GM18861 (cell line): ENCODE measurements around the gene CASZ1.

Source experiments
- ATAC-seq: cut with Tn5 transposase; IDR thresholded peaks from one replicate; pipeline ENCODE4 v1.9.1; 2021; ENCODE audit not compliant: unreplicated experiment

Gene CASZ1

GRCh38 chr1:10734375-10734774, 62.1 kb downstream of the CASZ1 start:
- no peak for ATAC-seq

- no peak for ATAC-seq
Observed at GRCh38 chr1:10733474-10734366, 62.7 kb downstream of the CASZ1 start.

GRCh38 chr1:10730985-10731384, 65.5 kb downstream of the CASZ1 start:
- ATAC-seq: no peak

- ATAC-seq: no peak
Observed at GRCh38 chr1:10728595-10729410, 67.6 kb downstream of the CASZ1 start.

DNA sequence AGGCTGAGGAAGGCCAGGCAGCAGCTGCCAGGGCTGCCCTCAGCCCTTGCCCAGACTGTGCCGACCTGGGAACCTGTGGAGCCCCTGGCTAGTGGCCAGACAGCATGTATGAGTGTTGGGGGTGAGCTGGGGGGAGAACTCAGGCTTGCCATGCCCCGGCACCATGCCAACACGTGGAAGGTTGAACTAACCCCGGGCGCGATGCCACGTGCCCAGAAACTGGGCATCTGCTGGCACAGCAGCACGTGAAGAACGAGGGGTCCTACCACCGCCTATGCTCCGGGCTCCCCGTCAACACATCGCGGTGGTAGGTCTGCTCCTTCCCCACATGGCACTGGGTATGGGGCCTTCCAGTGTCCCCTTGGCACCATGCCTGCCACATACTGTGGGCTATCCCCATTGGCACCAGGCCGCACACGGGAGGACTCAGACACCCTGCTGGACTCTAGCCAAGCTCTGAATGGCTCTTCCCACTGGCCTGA, 68.7 kb downstream of the CASZ1 start:
- ATAC-seq: no peak

DNA sequence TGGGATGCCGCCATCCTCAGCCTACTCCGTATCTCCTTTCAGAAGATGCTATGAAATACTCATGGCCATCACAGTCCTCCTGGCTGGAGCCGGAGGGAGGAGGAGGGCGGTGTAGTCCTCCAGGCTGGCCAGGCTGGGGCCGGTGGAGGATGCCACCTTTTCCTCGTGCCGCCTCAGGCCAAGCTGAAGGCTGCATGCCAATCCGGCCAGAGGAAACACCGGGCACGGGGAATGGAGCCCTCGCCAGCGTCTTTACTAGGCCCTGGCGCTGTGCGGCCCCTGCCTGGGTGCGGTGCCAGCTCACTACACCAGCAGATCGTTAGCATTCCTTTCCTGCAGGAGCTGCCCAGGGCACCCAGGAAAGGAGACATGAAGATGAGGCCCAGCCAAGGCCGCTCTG, 70.1 kb downstream of the CASZ1 start:
- no peak for ATAC-seq

- ATAC-seq: no peak
Observed at GRCh38 chr1:10724948-10725847, 71.2 kb downstream of the CASZ1 start.

GRCh38 chr1:10724511-10724910, 71.9 kb downstream of the CASZ1 start:
- ATAC-seq: no peak

DNA sequence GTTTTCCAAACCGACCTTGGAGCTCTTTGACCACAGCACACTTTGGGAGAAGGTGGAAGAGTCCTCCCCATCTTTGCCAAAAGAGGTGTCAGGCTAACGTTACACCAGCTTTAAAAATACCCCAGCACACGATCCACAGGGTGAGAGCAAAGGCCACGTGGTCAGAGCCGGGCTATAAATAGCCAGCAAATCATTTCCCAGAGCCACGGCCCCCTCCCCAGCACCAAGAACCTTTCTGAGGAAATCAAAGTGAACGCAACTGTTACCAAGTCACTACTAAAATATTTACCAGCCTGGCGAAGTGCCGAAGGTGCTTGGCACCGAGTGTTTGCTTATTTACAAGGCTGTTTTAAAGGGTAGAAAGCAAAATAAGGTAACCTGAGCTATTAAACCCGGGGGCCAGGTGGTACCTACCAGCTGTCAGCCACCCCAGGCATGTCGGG, 72.4 kb downstream of the CASZ1 start:
- ATAC-seq: no peak

DNA sequence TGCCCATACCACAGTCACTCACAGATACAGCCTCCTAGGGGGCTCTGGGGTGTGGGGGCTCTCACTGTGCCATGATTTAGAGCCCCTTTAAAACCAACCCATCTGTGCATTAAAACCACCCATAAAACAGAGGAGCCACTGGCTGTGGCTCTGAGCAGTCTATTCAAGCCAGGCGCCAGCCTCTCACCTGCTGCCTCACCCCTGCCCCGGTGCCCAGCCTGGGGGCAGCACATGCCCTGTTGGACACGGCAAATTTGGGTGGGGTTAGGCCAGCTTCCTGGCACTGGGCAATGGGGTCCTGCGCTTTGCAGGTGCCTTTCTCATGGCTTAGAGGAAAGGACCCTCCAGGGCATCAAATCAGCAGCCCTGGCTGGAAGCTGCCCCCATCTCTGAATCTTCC, 73.1 kb downstream of the CASZ1 start:
- no peak for ATAC-seq

GRCh38 chr1:10722803-10723202, 73.6 kb downstream of the CASZ1 start:
- ATAC-seq: no peak

GRCh38 chr1:10721381-10722321, 74.8 kb downstream of the CASZ1 start:
- ATAC-seq: no peak

- no peak for ATAC-seq
Observed at GRCh38 chr1:10720635-10721034, 75.8 kb downstream of the CASZ1 start.

DNA sequence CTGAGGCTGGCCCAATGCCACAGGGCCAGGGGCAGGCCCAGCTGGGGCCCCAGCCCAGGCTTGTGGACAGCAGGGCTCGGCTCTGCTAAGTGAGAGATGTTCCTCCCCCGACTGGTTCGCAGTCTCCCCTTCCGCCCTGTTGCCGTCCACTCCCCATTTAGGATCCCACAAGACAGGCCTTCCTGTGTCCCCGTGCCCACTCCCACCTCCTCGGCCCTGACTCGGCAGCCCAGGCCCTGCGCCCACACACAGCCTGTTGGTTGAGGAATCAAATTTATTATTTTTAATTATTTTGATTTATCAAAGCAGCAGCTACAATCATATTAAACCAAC, 78.4 kb downstream of the CASZ1 start:
- ATAC-seq: no peak

DNA sequence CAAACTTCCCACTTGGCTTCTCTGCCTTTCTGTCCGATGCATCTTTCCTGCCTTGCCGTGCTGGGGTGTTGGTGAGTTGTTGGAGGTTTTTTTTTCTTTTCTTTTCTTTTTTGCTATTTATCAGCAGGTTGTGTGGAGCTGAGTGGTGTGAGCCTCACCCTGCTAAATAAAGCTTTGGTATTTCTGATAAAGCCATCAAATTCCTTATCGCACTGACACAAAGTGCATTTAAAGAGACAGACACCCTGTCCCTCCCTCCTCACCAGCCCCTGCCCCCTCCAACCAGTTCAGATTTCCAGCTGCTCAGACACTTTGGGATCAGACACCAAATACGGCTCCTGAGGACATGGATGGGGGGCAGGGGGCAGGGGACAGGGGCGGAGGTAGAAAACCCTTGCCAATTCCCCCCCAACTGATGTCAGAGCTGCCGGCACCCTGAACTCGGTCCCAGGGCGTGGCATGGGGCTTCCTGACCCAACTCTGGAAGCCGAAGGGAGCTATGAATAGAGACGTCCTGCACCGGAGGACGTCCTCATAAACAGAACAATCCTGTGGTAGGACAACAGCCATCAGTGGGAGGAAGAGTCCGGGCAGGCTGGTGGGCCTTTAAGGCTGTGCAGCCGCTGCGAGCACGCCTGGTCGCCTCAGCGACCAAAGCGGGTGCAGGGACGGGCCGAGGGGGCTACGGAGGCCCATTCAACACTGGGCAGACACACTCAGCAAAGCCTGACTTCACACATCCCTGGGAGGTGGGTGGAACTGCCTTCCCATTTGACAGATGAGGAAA, 79.0 kb downstream of the CASZ1 start:
- ATAC-seq: no peak

- ATAC-seq: no peak
Observed at GRCh38 chr1:10716840-10717239, 79.6 kb downstream of the CASZ1 start.

DNA sequence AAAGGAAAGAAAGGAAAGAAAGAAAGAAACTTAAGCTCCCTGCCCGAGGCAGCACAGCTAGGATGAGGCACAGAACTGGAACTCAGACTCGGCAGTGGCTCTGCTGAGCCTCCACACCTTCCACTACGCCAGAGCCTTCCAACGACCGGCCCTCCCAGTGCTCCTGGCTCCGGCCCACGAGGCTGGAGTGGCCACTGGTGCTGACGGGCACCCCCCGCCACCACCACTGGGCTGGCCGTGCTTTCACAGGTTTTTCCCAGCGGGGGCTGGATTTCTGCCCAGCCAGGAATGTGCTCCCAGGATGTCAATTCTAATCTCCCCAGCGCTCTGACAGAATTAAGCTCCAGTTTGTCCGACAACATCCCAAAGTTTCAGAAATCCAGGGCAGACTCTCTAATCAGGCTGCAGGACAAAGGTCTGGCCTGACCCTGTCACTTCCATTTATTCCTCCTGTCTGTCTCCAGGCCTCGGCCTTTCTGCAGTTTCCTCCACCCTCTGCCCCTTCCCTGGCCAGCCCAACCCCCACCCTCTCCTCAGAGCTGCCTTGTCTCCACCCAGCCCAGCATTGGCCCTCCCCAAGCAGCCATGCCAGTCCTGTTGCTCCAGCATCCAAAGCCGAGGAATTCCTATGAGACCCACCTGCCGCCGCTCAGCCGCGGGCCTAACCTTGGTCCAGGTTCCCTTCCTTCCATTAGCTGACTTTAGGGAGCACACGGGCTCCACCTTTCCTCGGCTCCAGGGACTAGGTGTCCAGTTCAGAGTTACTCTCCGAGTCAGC, 81.9 kb downstream of the CASZ1 start:
- no peak for ATAC-seq

DNA sequence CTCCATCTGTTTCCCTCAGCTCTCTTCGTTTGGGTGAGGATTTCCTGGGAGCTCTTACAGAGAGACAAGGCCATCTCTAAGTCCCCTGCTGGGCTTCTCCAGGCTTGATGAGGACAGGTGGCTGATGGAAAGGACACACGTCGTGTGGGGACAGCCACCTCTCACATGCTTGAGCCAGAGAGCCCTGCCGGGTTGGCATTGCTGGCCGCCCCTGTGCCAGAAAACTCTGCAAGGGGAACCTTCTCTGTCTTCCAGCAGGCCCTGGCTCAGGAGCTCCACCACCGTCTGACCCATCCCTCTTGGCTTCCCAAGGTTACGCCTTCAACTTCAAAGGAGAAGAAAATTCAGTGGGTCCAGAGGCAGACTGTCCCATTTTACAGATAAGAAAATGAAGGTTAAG, 82.8 kb downstream of the CASZ1 start:
- no peak for ATAC-seq
